Measurements from ENCODE around the gene VILL.

VILL gene

DNA sequence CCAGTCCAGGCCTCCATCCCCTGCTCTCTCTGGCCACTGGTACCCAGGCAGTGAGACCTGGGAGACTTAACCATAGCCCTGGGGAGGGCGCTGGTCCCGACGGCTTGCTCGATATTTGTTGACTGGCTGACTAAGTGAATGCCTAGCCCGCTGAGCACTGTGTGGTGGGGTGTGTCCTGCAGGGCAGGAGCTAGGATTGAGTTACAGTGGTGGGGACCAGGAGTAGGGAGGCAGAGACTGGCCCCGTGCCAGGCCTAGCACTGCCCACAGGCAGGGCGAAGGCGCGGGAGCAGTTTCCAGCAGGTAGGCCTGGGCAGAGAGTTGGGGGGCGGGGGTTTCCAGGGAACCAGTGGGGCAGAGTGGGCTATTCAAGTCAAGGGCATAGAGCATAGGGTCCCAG is at the start of gene VILL:
VILL (plus strand) TSS at position 260 of the 400 bp plus-strand sequence. CDS start 2,887 bp downstream, outside the sequence.
- DNase-seq = no peak

DNA sequence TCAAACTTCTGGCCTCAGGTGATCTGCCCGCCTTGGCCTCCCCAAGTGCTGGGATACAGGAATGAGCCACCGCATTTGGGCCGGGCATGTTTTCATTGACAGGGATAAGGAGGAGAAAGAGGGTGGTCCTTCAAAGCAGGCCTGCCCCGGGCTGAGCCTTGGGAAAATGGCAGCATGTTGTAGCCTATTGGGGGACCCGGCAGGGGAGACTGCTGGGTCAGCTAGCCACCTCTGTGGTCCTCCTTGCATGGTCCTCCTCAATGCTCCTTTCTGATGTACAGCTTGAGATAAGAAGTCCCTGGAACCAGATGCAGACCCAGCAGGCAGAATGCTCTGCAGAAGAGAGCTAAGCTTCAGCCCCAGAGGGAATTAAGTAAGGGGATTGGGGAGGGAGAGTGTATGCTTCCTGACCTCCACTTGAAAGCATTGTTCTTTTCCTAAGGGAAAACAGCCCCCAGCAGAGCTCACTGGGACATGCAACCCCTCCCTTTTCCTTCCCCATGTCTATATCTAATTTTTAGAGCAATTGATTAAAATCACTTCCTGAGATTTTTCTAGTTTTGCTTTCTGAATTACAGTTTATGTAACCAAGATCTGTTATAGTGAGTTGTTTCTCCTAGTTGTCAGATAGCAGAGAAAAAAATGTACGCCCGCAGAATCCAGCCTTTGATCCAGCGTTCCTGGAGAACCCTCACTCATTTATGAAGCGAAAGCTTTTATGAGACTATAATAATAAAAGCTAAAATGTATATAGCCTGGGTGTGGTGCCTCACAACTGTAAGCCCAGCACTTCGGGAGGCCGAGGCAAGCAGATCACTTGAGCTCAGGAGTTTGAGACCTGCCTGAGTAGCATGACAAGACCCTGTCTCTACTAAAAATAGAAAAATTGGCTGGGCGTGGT is 48.7 kb upstream of the VILL start:
- DNase-seq = no peak

- no peak for DNase-seq
Observed at GRCh38 chr3:37942646-37943045, 47.9 kb upstream of the VILL start.

DNA sequence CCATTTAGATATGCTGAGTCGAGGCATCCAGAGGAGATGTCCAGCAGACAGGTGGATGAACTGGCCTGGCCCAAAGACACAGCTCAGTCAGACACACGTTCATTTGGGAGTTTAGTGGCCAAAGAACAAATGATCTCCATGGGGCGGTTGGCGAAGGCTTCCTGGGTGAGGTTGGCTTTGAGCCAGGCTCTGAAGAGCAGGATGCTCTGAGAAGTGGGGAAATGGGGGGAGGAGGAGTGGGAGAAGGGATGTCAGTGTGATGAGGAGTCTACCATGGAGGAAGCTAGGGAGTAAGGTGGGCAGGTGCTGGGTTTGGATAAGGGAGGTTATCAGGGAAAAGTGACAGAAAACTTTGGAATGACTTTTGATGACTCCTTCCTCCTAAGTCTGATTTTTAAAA is 47.5 kb upstream of the VILL start:
- no peak for DNase-seq

GRCh38 chr3:37943631-37944314 is 46.8 kb upstream of the VILL start:
- DNase-seq = no peak

- no peak for DNase-seq
Observed at GRCh38 chr3:37944391-37944842, 46.2 kb upstream of the VILL start.

DNA sequence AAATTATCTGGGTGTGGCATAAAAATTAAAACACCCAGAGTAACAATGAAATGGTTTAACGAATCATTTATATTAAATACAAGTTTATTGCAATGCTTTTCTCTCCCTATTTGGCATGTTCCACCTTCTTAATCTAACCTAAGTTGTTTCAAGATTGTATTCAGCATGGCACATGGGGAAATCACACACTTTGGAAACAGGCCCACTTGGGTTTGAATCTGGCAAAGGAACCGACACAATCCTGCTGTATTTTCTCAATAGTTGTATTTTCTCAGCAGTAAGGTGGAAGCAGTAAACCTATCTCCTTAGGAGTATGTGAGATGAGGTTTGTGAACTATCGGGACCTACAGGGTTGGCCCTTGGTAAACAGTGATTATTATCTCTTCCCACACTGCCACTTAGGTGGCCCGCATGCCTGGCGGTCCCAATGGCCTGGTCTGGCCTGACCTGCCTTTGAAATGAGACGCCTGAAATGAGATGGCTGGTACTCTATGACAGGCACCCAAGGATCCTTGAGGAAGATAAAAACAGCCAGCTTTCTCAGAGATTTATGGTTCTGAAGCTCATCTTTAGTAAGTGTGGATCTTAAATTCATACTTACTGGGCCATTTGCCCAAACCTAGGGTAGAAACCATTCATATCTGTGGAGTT is 45.3 kb upstream of the VILL start:
- no peak for DNase-seq

- DNase-seq = no peak
Observed at GRCh38 chr3:37945807-37946530, 44.6 kb upstream of the VILL start.

DNA sequence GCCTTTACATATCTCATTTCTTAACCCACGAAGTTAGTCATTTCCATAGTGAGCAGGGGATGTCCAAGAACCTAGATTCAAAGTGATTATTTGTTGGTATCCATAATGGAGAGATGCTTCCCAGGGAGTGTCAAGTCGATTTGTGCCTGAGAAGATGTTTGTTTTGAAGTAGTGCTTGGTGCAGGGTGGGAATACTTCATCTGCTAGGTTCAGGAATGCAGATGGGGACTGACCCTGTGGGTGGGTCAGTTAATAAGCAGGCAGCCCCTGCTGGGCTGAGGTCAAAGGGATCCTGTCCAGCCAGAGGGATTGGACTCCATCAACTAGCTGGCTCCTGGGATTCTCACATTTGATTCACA is 44.1 kb upstream of the VILL start:
- no peak for DNase-seq

GRCh38 chr3:37949866-37950265 is 40.7 kb upstream of the VILL start:
- DNase-seq = no peak

DNA sequence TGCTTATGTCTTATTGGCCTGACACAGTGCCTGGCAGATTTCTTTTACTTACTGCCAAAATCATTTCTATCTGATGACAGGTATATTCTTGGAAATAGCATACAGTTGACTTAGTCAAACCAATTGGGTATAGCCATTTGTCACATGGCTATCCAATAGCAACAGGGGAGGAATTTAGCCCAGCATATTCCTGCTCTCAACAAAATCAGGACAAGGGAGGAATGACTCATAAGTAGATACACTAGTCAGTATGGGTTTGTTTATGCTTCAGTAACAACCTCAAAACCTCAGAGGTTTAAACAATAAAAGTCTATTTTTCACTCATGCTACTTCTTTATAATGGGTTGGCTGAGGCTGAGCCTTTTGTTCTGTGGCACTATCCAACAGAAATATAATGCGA is 38.0 kb upstream of the VILL start:
- DNase-seq = no peak

- no peak for DNase-seq
Observed at GRCh38 chr3:37953226-37953625, 37.4 kb upstream of the VILL start.

GRCh38 chr3:37953707-37954394 is 36.7 kb upstream of the VILL start:
- no peak for DNase-seq

GRCh38 chr3:37954881-37955280 is 35.7 kb upstream of the VILL start:
- no peak for DNase-seq

- no peak for DNase-seq
Observed at GRCh38 chr3:37955918-37956707, 34.5 kb upstream of the VILL start.

DNA sequence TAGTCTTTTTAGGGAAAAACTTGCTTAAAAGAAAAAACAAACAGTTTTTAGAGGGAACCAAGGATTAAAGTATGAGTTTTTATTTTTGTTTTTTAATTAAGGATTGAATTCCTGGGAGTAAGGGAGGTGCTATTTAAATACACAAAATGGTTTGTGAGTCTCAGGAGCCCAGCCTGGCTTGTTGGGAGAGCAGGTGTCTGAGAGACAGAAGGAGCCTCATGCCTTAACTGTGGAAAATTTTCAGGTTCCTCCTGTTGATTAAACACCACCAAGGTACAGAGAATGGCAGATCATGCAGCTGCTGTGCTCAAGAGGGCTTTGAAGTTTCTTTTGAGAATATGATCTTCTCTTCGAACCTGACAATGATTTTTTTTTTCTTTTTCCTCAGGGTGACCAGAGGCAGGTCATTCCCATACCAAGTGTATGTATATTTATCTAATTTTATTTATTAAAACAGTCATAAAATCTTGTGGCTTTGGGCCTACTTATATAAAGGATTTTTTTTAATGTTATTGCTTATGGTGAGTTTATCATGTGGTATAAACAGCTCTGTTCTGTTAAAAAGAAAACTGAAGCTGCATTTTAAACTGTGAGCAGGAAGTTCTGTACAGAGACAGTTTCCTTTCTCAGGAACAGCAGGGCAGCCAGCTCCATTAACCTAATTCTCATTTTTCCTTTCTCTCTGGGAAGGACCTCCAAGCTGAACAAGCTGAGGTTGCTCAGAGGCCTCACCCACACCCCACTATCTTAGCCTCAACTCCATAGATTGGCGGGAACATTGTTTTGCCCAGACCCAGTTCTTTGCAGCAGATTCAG is 33.7 kb upstream of the VILL start:
- DNase-seq = no peak

DNA sequence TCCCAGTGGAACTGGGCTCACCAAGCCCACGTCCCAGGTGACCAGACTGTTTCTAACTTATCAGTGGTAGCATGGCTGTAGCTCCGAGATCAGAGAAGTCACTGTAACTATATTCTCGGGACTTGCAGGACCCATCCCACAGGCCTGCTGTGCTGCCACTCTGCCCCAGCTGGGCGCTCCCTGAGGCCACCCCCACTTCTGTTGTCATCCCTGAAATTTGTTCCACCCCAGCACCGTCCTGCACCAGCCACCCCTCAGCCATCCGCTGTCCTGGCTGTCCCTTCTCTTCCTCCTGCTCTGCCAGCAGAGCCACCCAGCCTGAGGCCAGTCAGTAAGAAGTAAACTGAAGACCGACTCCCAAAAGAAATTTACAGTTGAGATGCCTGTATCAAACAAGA is 33.0 kb upstream of the VILL start:
- no peak for DNase-seq

GRCh38 chr3:37961622-37962431 is 28.8 kb upstream of the VILL start:
- DNase-seq = no peak

GRCh38 chr3:37963016-37963415 is 27.6 kb upstream of the VILL start:
- DNase-seq = no peak

- DNase-seq = no peak
Observed at GRCh38 chr3:37963635-37964034, 27.0 kb upstream of the VILL start.

Data from activated effector memory CD4-positive, alpha-beta T cell treated with anti-CD3 and anti-CD28 coated beads, Interleukin-2, amount 50 U/mL, for 16 hours (primary cell).